HCT116 (cell line): ENCODE data around the gene TMEM117. TPM values are rescaled to one million over a fixed set of nuclear protein-coding genes. Genes with fewer than 3 reads are reported as not detected.

Experiments used
- ATAC-seq: fragments of 200-7000 bp; cut with Tn5 transposase; 2 replicates; pipeline ENCODE4 v1.9.1; 2020; ENCODE audit warnings: mild to moderate bottlenecking, moderate library complexity
- BruUV-seq: library from RNA; stranded (reverse); fragments of 400-500 nt; replicated peaks from 2 replicates; lab custom pipeline; 2021; lab: Mats Ljungman, UMichigan
- CTCF ChIA-PET: fragments of 300-600 bp; sonication (Branson Sonifier 250); formaldehyde crosslinking; loops from one replicate; lab custom pipeline; 2021; ENCODE audit warnings: antibody characterized with exemption; lab: Charles Lee
- POLR2A ChIA-PET: fragments of 300-600, 350-600 bp; sonication (Branson Sonifier 250); formaldehyde crosslinking; loops from one replicate; lab custom pipeline; 2021; ENCODE audit warnings: antibody characterized with exemption; lab: Charles Lee
- RAD21 ChIA-PET, 2 experiments: fragments of 300-600 bp; sonication (Branson Sonifier 250); formaldehyde crosslinking; loops; one replicate each; lab custom pipeline; 2023; ENCODE audit warnings: low total read pairs in 2 of 2; ENCODE audit not compliant: uncharacterized antibody in 2 of 2, unreplicated experiment in 2 of 2, low non-redundant PET in 1 of 2; lab: Charles Lee
- DNase-seq: peaks from one replicate; pipeline ENCODE4 v3.0.0-alpha.2; 2010; ENCODE audit warnings: low read depth, low spot score
- H2AFZ ChIP-seq: fragments of 200-600 bp; shearing (Covaris generic), sonication (generic); 2 replicates; pipeline ENCODE4 v1.6.1; 2017; ENCODE audit warnings: low read depth, mixed run types, mixed read lengths, antibody characterized with exemption, low read length; ENCODE audit not compliant: poor library complexity, severe bottlenecking
- H3K27ac ChIP-seq: 2 replicates; pipeline ENCODE4 v1.5.1; 2012; ENCODE audit warnings: low read depth, low read length
- H3K27me3 ChIP-seq: fragments of 200-600 bp; sonication (generic); 2 replicates; pipeline ENCODE4 v1.6.1; 2016; ENCODE audit warnings: mixed run types, low read length, mixed read lengths; ENCODE audit not compliant: insufficient read depth
- H3K36me3 ChIP-seq, 2 experiments: fragments of 200-500 bp in 1 of 2; fragments of 200-600 bp in 1 of 2; sonication (Bioruptor generic) in 1 of 2; sonication (generic) in 1 of 2; 2 replicates each; pipeline versions ENCODE4 v1.5.1 to v1.6.1; 2014 to 2016; ENCODE audit warnings: low read length in 2 of 2, inconsistent platforms in 1 of 2, mixed read lengths in 1 of 2, mixed run types in 1 of 2; ENCODE audit not compliant: insufficient read depth in 2 of 2, control insufficient read depth in 1 of 2
- H3K4me1 ChIP-seq, 2 experiments: fragments of 200-600 bp in 1 of 2; sonication (generic) in 1 of 2; 2 replicates each; pipeline versions ENCODE4 v1.5.1 to v1.6.1; 2012 to 2017; ENCODE audit warnings: low read length in 2 of 2, inconsistent platforms in 1 of 2, mild to moderate bottlenecking in 1 of 2, mixed read lengths in 1 of 2, mixed run types in 1 of 2, moderate library complexity in 1 of 2; ENCODE audit not compliant: insufficient read depth in 2 of 2, control insufficient read depth in 1 of 2
- H3K4me2 ChIP-seq: fragments of 200-600 bp; sonication (generic); 2 replicates; pipeline ENCODE4 v1.6.1; 2017; ENCODE audit warnings: mixed run types, low read length, mixed read lengths
- H3K4me3 ChIP-seq, 2 experiments: fragments of 200-600 bp in 1 of 2; sonication (generic) in 1 of 2; replicated peaks in 1 of 2; 2 replicates each; pipeline ENCODE4 v1.5.1; 2011 to 2016; ENCODE audit warnings: low read length in 2 of 2, control low read depth in 1 of 2, low read depth in 1 of 2, mild to moderate bottlenecking in 1 of 2, mixed read lengths in 1 of 2, mixed run types in 1 of 2
- H3K79me2 ChIP-seq: fragments of 200-600 bp; sonication (generic); 2 replicates; pipeline ENCODE4 v1.6.1; 2017; ENCODE audit warnings: mild to moderate bottlenecking, mixed run types, low read length, moderate library complexity, mixed read lengths; ENCODE audit not compliant: insufficient read depth
- H3K9ac ChIP-seq: fragments of 200-600 bp; sonication (generic); 2 replicates; pipeline ENCODE4 v1.6.1; 2016; ENCODE audit warnings: low read length, mixed read lengths
- H3K9me2 ChIP-seq: fragments of 200-600 bp; sonication (generic), shearing (Covaris generic); 2 replicates; pipeline ENCODE4 v1.6.1; 2017; ENCODE audit warnings: mixed run types, mild to moderate bottlenecking, moderate library complexity; ENCODE audit not compliant: insufficient read depth
- H3K9me3 ChIP-seq, 2 experiments: fragments of 200-500 bp in 1 of 2; fragments of 200-600 bp in 1 of 2; sonication (Bioruptor generic) in 1 of 2; sonication (generic) in 1 of 2; 2 replicates each; pipeline ENCODE4 v1.6.1; 2014 to 2017; ENCODE audit warnings: low read length in 2 of 2, mixed read lengths in 2 of 2, inconsistent platforms in 1 of 2, low read depth in 1 of 2, mild to moderate bottlenecking in 1 of 2, mixed run types in 1 of 2, moderate library complexity in 1 of 2; ENCODE audit not compliant: control insufficient read depth in 1 of 2, insufficient read depth in 1 of 2
- H4K20me1 ChIP-seq: fragments of 200-600 bp; sonication (generic), shearing (Covaris generic); 2 replicates; pipeline ENCODE4 v1.6.1; 2017; ENCODE audit warnings: mixed run types, mild to moderate bottlenecking, moderate library complexity; ENCODE audit not compliant: insufficient read depth
- ATF3 ChIP-seq: IDR thresholded peaks from 2 replicates; pipeline ENCODE4 v1.6.1; 2012
- CBX3 ChIP-seq: IDR thresholded peaks from 2 replicates; pipeline ENCODE4 v1.6.1; 2012; ENCODE audit warnings: low read depth
- CEBPB ChIP-seq: IDR thresholded peaks from 2 replicates; pipeline ENCODE4 v1.6.1; 2012; ENCODE audit warnings: low read depth
- EGR1 ChIP-seq: IDR thresholded peaks from 2 replicates; pipeline ENCODE4 v1.6.1; 2012; ENCODE audit warnings: low read depth
- EZH2phosphoT487 ChIP-seq: fragments of 200-600 bp; IDR thresholded peaks from 2 replicates; pipeline ENCODE4 v1.6.1; 2018; ENCODE audit warnings: antibody characterized with exemption, borderline replicate concordance
- JUND ChIP-seq: IDR thresholded peaks from 2 replicates; pipeline ENCODE4 v1.6.1; 2012
- SIN3A ChIP-seq: IDR thresholded peaks from 2 replicates; pipeline ENCODE4 v1.6.1; 2012; ENCODE audit warnings: low read depth
- SRF ChIP-seq: IDR thresholded peaks from 2 replicates; pipeline ENCODE4 v1.6.1; 2012; ENCODE audit warnings: low read depth
- TCF7L2 ChIP-seq: IDR thresholded peaks from 2 replicates; pipeline ENCODE4 v1.7.0; 2011; ENCODE audit warnings: borderline replicate concordance, inconsistent platforms; ENCODE audit not compliant: insufficient read depth, insufficient read length; ENCODE audit errors: extremely low read depth
- YY1 ChIP-seq: IDR thresholded peaks from 2 replicates; pipeline ENCODE4 v1.6.1; 2011; ENCODE audit warnings: low read length, low read depth, moderate library complexity, mild to moderate bottlenecking; ENCODE audit not compliant: insufficient replicate concordance; ENCODE audit errors: extremely low read depth
- ZBTB33 ChIP-seq: IDR thresholded peaks from 2 replicates; pipeline ENCODE4 v1.6.1; 2011; ENCODE audit warnings: mild to moderate bottlenecking, low read length, moderate library complexity; ENCODE audit not compliant: insufficient replicate concordance; ENCODE audit errors: extremely low read depth
- ZFX ChIP-seq: fragments of 450-650 bp; IDR thresholded peaks from 2 replicates; pipeline ENCODE4 v1.6.1; 2017
- intact Hi-C: fragments of 100-400 bp; cut with micrococcal nuclease; formaldehyde crosslinking; loops from 2 replicates; pipeline ENCODE4 v1.10.0; 2022
- total RNA-seq: library from RNA; stranded (reverse); gene quantifications from one replicate; pipeline ENCODE4 v1.2.1, GENCODE V29; 2021; ENCODE audit not compliant: unreplicated experiment
- TF ChIP-seq, protein P1 (sequence below): IDR thresholded peaks from 2 replicates; pipeline ENCODE4 v1.6.1; 2012; ENCODE audit warnings: low read depth

Gene TMEM117
- total RNA-seq, 1 experiment from 2014 or later = 3.6 TPM

DNA sequence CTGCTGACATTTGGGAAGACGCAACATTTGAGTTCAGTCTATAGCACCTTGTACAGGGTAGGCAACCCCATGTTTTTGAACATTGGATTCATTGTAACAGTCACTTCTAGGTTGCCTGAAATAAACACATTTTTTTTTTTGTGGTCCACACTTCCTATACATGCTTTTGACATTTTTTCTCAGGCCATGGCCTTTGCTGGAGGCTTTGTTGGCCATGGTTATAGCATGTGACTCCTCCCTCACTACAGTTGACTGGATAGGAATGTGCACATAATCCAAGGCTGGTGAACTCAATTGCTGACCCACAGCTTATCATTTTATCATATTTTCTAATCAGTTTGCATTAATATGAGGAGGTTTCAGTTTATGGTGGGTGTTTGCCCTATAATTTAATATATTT, 60.6 kb downstream of the TMEM117 start:
- no TSS peak for BruUV-seq
- H4K20me1 ChIP-seq = no peaks in the 10 kb centered on the region
- peaks cover 0 to 8% of the 10 kb centered on the region in 2 experiments; a peak in 1 of 4 replicates for H3K4me1 ChIP-seq
- H3K27ac ChIP-seq = no peak overlapping the region
- no peaks in the 10 kb centered on the region for H3K79me2 ChIP-seq
- H3K9me3 ChIP-seq = no peaks in the 10 kb centered on the region
- RAD21 ChIA-PET = no interaction called here
- H3K9me2 ChIP-seq = no peaks in the 10 kb centered on the region
- TF ChIP-seq YY1 (no peak), ZBTB33 (no peak), SRF (no peak)
- intact Hi-C loops = no loop called here
- no peak overlapping the region for H2AFZ ChIP-seq
- no peaks in the 10 kb centered on the region for H3K27me3 ChIP-seq
- H3K4me2 ChIP-seq = no peak overlapping the region
- ATAC-seq = no peak
- POLR2A ChIA-PET = no interaction called here
- H3K4me3 ChIP-seq = no peak overlapping the region
- no peaks in the 10 kb centered on the region for H3K36me3 ChIP-seq
- CTCF ChIA-PET = no interaction called here
- H3K9ac ChIP-seq = no peak overlapping the region
- DNase-seq = no peak

GRCh38 chr12:43898474-43898873, 62.6 kb downstream of the TMEM117 start:
- no TSS peak for BruUV-seq
- RAD21 ChIA-PET = no interaction called here
- ATAC-seq (no peak), DNase-seq (no peak)
- CTCF ChIA-PET = no interaction called here
- H3K27ac ChIP-seq = no peak overlapping the region
- H3K27me3 ChIP-seq = no peaks in the 10 kb centered on the region
- H3K4me3 ChIP-seq = no peak overlapping the region
- TF ChIP-seq SIN3A (no peak), ATF3 (no peak), CBX3 (no peak), EGR1 (no peak), TCF7L2 (no peak), ZFX (no peak), ZBTB33 (no peak), JUND (no peak), EZH2phosphoT487 (no peak), CEBPB (no peak)
- TF ChIP-seq, protein P1, sequence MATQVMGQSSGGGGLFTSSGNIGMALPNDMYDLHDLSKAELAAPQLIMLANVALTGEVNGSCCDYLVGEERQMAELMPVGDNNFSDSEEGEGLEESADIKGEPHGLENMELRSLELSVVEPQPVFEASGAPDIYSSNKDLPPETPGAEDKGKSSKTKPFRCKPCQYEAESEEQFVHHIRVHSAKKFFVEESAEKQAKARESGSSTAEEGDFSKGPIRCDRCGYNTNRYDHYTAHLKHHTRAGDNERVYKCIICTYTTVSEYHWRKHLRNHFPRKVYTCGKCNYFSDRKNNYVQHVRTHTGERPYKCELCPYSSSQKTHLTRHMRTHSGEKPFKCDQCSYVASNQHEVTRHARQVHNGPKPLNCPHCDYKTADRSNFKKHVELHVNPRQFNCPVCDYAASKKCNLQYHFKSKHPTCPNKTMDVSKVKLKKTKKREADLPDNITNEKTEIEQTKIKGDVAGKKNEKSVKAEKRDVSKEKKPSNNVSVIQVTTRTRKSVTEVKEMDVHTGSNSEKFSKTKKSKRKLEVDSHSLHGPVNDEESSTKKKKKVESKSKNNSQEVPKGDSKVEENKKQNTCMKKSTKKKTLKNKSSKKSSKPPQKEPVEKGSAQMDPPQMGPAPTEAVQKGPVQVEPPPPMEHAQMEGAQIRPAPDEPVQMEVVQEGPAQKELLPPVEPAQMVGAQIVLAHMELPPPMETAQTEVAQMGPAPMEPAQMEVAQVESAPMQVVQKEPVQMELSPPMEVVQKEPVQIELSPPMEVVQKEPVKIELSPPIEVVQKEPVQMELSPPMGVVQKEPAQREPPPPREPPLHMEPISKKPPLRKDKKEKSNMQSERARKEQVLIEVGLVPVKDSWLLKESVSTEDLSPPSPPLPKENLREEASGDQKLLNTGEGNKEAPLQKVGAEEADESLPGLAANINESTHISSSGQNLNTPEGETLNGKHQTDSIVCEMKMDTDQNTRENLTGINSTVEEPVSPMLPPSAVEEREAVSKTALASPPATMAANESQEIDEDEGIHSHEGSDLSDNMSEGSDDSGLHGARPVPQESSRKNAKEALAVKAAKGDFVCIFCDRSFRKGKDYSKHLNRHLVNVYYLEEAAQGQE = no peak
- H3K9me3 ChIP-seq = no peaks in the 10 kb centered on the region
- no peak overlapping the region for H3K4me2 ChIP-seq
- H3K4me1 ChIP-seq = peaks cover 0 to 6% of the 10 kb centered on the region in 2 experiments; a peak in 1 of 4 replicates
- intact Hi-C loops = no loop called here
- H2AFZ ChIP-seq = no peak overlapping the region
- H4K20me1 ChIP-seq = no peaks in the 10 kb centered on the region
- H3K9ac ChIP-seq = no peak overlapping the region
- H3K36me3 ChIP-seq = no peaks in the 10 kb centered on the region
- H3K79me2 ChIP-seq = no peaks in the 10 kb centered on the region
- no peaks in the 10 kb centered on the region for H3K9me2 ChIP-seq
- POLR2A ChIA-PET = no interaction called here
